BLaER1 (cell line): ENCODE data around the gene CTNNB1.

ENCODE experiments used
- H3K27ac ChIP-seq: shearing (Covaris generic); formaldehyde crosslinking; 2 replicates; pipeline ENCODE4 v1.8.1; 2022
- H3K27me3 ChIP-seq: shearing (Covaris generic); formaldehyde crosslinking; 2 replicates; pipeline ENCODE4 v1.8.1; 2022
- H3K36me3 ChIP-seq: shearing (Covaris generic); formaldehyde crosslinking; 2 replicates; pipeline ENCODE4 v1.8.1; 2022
- H3K4me1 ChIP-seq: shearing (Covaris generic); formaldehyde crosslinking; 2 replicates; pipeline ENCODE4 v1.8.1; 2022
- H3K4me2 ChIP-seq: shearing (Covaris generic); formaldehyde crosslinking; 2 replicates; pipeline ENCODE4 v1.8.1; 2022
- H3K4me3 ChIP-seq: shearing (Covaris generic); formaldehyde crosslinking; 2 replicates; pipeline ENCODE4 v1.8.1; 2022
- H3K9ac ChIP-seq: shearing (Covaris generic); formaldehyde crosslinking; 2 replicates; pipeline ENCODE4 v1.8.1; 2022
- H3K9me3 ChIP-seq: shearing (Covaris generic); formaldehyde crosslinking; 2 replicates; pipeline ENCODE4 v1.8.1; 2022
- H4K20me1 ChIP-seq: shearing (Covaris generic); formaldehyde crosslinking; 2 replicates; pipeline ENCODE4 v1.8.1; 2022
- Cebpa-rat ChIP-seq: shearing (Covaris generic); IDR thresholded peaks from 2 replicates; pipeline ENCODE4 v1.8.1; 2022

The CTNNB1 gene

DNA sequence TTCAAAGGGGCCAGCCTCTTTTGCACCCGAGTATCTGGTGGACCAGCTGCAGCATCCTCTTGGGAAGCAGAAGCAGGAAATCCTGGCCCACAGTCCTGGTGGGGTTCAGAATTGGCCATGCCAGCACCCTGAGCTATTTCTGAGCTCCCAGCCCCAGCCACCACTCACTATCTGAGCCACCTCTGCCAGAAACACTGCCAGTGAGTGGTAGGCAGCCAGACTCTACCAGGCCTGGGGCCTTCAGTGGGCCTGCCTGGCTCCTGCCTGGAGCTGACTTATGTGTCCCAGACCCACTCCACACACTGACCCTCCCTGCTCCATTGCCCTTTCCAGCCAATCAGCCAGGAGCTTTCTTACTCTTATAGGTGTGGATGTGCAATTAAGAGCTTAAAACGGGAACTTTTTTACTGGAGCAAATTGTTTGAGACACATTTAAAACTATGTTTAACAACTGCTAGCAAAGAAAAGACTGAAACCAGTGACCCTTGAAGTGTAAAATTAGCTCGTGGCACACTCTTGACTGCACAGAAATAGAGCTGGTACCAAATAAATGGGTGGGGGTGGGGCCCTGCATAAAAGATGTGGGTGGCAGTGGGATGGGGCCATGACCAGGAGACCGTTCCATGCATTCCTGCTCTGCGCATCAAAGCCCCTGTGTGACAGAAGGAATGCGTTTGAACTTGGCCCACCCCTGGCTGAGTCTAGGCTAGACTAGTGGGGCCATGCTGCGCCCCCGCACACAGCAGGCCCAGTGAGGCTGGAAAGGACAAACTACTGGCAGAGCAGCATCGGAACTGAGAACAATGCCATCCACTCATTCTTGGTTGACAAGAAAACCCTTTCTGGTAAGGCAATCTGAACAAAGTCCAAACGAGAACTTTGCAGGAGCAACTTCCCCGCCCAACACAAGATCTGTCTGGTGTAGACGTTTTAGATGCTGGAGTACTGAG lies 48.0 kb downstream of the CTNNB1 start:
- no peak for TF ChIP-seq Cebpa-rat
- H3K36me3 ChIP-seq = peaks cover 32% of the 10 kb centered on the region
- H3K4me3 ChIP-seq = no peak overlapping the region
- no peaks in the 10 kb centered on the region for H3K27me3 ChIP-seq
- H4K20me1 ChIP-seq = peaks cover 18% of the 10 kb centered on the region; the same call in 1 of the 2 replicates
- peak overlapping the region; percentile 27; the same call in 1 of the 2 replicates for H3K9ac ChIP-seq
- H3K4me2 ChIP-seq = peak overlapping the region; percentile 75
- H3K27ac ChIP-seq = peak overlapping the region; percentile 58
- peaks cover 27% of the 10 kb centered on the region for H3K4me1 ChIP-seq
- H3K9me3 ChIP-seq = no peaks in the 10 kb centered on the region

DNA sequence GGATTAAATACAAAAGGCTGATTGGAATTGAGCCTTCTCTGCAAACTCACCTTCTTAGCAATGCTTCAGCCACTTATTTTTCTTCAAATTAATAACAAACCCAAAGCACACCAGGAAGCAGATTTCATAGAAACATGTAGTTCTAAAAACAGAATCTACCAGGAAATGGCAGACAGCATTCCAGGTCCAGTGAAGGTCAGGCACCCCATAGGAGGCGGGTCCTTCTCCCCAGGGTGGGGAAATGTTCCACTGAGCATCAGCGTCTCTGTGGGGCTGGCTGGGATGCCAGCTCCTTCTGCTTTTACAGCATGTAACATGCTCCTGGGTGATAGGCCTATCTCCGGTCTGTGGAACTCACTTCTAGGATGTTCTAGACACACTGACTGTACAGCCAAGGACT lies 49.2 kb downstream of the CTNNB1 start:
- Histone ChIP-seq H4K20me1 (0 out of 2 replicates have a peak, but pooled peaks cover 8% of the 10 kb centered on the region), H3K27ac (no peak overlapping the region), H3K9ac (no peak overlapping the region), H3K4me2 (no peak overlapping the region), H3K27me3 (no peaks in the 10 kb centered on the region), H3K9me3 (no peaks in the 10 kb centered on the region), H3K4me1 (peaks cover 27% of the 10 kb centered on the region), H3K4me3 (no peak overlapping the region), H3K36me3 (peaks cover 27% of the 10 kb centered on the region)
- no peak for TF ChIP-seq Cebpa-rat

DNA sequence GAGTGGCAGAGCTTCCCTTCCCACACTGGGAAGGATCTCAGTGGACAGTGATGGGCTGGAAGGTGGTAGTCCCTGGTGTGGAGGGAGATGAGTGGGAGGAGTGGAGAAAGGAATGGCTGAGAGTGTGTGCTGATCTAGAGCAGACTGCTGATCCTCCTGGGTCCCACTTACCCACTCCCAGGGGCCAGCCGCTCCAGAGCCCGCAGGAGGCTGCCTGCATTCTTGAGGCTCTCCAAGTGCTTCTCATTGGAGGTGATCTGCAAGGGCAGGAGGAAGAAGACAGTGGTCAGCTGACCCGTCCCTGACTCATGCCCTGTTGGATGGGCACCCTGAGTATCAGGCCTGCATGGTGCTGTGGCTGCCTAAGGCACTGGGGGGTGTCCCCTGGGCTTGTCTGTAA lies 50.0 kb downstream of the CTNNB1 start:
- TF ChIP-seq Cebpa-rat = no peak
- H3K9me3 ChIP-seq = no peaks in the 10 kb centered on the region
- H3K4me1 ChIP-seq = peaks cover 27% of the 10 kb centered on the region
- 0 out of 2 replicates have a peak, but pooled peaks cover 4% of the 10 kb centered on the region for H4K20me1 ChIP-seq
- no peak overlapping the region for H3K4me2 ChIP-seq
- no peak overlapping the region for H3K27ac ChIP-seq
- H3K4me3 ChIP-seq = no peak overlapping the region
- H3K27me3 ChIP-seq = no peaks in the 10 kb centered on the region
- H3K9ac ChIP-seq = no peak overlapping the region
- peaks cover 19% of the 10 kb centered on the region for H3K36me3 ChIP-seq

DNA sequence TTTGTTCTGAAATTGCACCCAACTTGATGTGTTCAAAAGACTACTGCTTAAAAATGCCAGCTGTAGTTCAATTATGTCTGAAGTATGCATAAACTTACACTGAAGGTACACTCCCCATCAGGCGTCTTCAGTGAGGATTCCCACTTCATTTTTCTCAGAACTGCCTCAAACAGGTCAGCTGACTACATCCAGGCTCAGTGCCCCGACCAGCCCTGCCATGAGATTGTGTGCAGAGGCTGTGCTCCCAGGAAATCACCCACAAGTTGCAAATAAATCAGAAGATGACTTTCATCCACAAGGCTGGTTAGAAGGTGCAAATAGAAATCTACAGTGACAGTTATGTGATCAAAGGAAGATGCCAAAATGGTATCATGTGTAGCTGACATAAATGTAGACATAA lies 51.5 kb downstream of the CTNNB1 start:
- peaks cover 4% of the 10 kb centered on the region for H3K36me3 ChIP-seq
- no peak for TF ChIP-seq Cebpa-rat

DNA sequence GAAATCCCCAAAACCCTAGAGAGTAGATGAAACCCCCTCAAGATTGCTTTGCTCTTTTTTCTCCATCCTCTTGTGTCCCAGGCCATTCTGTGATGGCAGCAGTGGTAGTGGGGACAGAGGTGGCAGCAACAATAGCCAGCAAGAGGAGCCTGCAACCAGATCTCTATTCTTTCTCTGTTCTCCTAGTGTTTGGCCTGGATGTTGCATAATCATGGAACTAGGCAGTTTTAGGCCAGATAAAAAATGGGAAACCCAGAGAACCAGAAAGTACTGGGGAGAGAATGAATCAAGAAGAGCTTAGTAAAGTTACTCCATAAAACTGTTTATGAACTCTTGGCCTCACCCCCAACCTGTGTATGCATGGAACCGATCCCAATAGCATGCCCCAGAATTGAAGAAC lies 52.3 kb downstream of the CTNNB1 start:
- H3K4me3 ChIP-seq = no peak overlapping the region
- H3K4me2 ChIP-seq = no peak overlapping the region
- H3K9me3 ChIP-seq = no peaks in the 10 kb centered on the region
- no peaks in the 10 kb centered on the region for H3K27me3 ChIP-seq
- TF ChIP-seq Cebpa-rat = no peak
- H4K20me1 ChIP-seq = no peaks in the 10 kb centered on the region
- H3K27ac ChIP-seq = no peak overlapping the region
- peaks cover 21% of the 10 kb centered on the region for H3K4me1 ChIP-seq
- H3K36me3 ChIP-seq = no peaks in the 10 kb centered on the region; the same call in 1 of the 2 replicates
- no peak overlapping the region for H3K9ac ChIP-seq

More for the DNA sequence above, 51.5 kb downstream of the CTNNB1 start:
- Histone ChIP-seq H4K20me1 (0 out of 2 replicates have a peak, but pooled peaks cover 4% of the 10 kb centered on the region), H3K27ac (no peak overlapping the region), H3K4me1 (peaks cover 27% of the 10 kb centered on the region), H3K9me3 (no peaks in the 10 kb centered on the region), H3K27me3 (no peaks in the 10 kb centered on the region), H3K4me3 (no peak overlapping the region), H3K4me2 (no peak overlapping the region), H3K9ac (no peak overlapping the region)

DNA sequence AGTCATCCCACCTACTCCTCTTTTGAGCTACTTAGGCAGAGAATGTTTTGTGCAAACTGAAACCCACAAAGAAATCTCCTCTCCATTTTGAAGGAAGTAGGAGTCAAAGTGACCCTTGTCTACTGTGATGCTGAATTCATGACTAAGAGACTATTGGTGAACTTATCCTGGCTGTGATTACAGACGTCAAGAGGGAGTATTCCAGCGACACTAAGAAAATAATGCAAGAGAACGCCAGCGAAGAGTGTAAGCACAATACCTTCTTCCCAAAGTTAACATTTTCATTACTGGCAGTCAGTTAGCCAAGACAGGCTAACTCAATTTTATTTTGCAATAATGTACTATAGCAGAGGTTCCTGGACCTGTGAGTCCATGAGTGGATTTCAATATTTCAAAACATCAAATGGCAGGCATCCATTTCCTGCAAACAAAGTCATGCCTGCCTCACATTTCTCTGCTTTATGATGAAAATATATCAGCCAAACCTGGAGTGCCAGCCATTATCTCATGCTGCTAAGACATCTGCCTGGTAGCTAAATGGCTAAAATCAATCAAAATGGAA lies 59.0 kb downstream of the CTNNB1 start:
- H3K4me1 ChIP-seq = no peaks in the 10 kb centered on the region
- H3K9me3 ChIP-seq = no peaks in the 10 kb centered on the region
- no peaks in the 10 kb centered on the region for H3K27me3 ChIP-seq
- H3K4me3 ChIP-seq = no peak overlapping the region
- no peaks in the 10 kb centered on the region for H4K20me1 ChIP-seq
- no peak overlapping the region for H3K9ac ChIP-seq
- no peak overlapping the region for H3K4me2 ChIP-seq
- TF ChIP-seq Cebpa-rat = no peak
- H3K27ac ChIP-seq = no peak overlapping the region
- no peaks in the 10 kb centered on the region for H3K36me3 ChIP-seq

DNA sequence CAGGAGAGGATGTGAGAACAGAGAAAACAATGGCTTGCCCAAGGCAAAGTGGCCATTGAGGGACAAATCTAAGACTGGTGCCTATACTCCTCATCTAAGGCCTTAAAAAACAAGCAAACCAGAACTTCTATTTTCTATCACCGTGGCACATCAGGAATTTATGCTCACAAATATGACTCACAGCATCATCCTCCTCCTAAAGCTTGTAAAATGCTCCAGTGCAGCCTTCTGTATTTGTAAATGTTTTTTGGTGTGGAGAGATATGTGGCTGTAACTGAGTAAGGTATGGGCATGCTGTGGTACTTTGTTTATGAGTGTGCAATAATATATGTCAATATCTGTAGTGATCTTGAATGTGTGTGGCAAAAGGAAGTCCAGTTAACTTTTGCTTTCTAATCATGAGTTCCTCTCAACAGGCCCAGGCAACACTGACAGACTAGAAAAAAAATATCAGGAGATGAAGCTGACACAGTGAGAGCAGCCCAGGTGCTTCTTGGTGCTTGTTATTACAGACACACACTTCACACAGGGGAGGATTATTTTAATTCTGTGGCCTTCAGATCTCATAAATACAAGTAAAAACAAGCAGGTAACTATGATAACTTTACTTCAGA lies 60.3 kb downstream of the CTNNB1 start:
- H3K4me1 ChIP-seq = peaks cover under 1% of the 10 kb centered on the region; the same call in 1 of the 2 replicates
- no peak overlapping the region for H3K9ac ChIP-seq
- H3K9me3 ChIP-seq = no peaks in the 10 kb centered on the region
- no peak overlapping the region for H3K27ac ChIP-seq
- no peak overlapping the region for H3K4me2 ChIP-seq
- H3K27me3 ChIP-seq = no peaks in the 10 kb centered on the region
- H3K4me3 ChIP-seq = no peak overlapping the region
- H3K36me3 ChIP-seq = no peaks in the 10 kb centered on the region
- no peaks in the 10 kb centered on the region for H4K20me1 ChIP-seq
- no peak for TF ChIP-seq Cebpa-rat

DNA sequence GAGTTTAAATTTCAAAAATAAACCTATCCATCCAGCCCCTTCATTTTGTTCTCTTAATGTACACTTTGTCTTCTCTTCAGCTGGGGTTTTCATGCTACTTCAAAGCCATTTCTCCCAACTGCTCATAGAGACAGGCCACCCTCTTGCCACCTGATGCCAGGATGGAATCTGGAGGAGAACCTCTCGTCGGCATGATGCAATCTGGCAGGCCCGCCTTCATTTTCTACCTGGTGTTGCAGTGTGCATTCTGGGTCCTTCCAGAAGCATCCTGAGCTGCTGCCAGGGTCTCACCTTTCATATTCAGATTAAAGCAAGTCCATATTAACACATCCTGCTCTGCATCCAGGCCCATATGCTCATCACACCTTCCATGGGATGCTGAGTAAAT lies 60.8 kb downstream of the CTNNB1 start:
- TF ChIP-seq Cebpa-rat = no peak
- Histone ChIP-seq H3K9ac (no peak overlapping the region), H3K4me1 (peaks cover 5% of the 10 kb centered on the region), H3K27ac (no peak overlapping the region), H3K4me3 (no peak overlapping the region), H3K9me3 (no peaks in the 10 kb centered on the region), H3K4me2 (no peak overlapping the region), H3K36me3 (no peaks in the 10 kb centered on the region), H4K20me1 (no peaks in the 10 kb centered on the region), H3K27me3 (no peaks in the 10 kb centered on the region)

DNA sequence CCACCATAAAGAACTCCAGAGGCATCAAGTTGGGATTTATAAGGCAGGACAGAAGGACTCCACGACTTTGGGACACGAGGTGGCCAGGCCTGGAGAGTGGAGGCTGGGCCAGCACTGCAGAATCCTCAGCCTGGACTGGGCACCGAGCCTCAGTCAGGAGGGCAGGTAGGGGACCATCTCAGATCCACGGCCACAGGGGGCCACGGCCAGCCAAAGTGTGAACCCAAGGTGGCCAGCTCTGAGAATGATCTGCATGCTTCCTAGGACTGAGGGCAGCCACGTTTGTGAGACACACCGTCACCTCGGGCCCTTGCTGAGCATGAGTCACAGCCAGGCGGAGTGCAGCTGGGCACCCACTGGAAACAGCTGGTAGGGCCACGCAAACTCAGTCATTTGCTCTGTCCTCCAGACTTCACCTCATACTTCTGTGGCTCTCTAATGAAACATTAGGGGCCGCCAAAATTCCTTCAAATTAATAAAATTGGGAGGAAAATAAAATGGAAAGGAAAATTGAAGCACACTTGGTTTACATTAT lies 65.8 kb downstream of the CTNNB1 start:
- no peak overlapping the region for H3K4me3 ChIP-seq
- H3K9ac ChIP-seq = no peak overlapping the region
- H4K20me1 ChIP-seq = no peaks in the 10 kb centered on the region
- no peak overlapping the region for H3K27ac ChIP-seq
- peak overlapping the region; percentile 41; the same call in 1 of the 2 replicates for H3K4me2 ChIP-seq
- H3K27me3 ChIP-seq = no peaks in the 10 kb centered on the region
- peaks cover 19% of the 10 kb centered on the region for H3K4me1 ChIP-seq
- TF ChIP-seq Cebpa-rat = no peak
- no peaks in the 10 kb centered on the region for H3K36me3 ChIP-seq
- H3K9me3 ChIP-seq = no peaks in the 10 kb centered on the region
